A549 (cell line): ENCODE measurements around the gene PEX5. TPM values are rescaled to one million over a fixed set of nuclear protein-coding genes. Genes with fewer than 3 reads are reported as not detected.
"Not testable (repeated sequence)": the region's sequence is repeated elsewhere in the genome, so short reads cannot be mapped to it uniquely, and the experiment has no call there.

ENCODE experiments used
- ATAC-seq, 2 experiments: fragments of 200-7000 bp in 1 of 2; fragments of >200 bp in 1 of 2; cut with Nextera tagmentation in 1 of 2; cut with Tn5 transposase in 1 of 2; 3 replicates each; pipeline versions ENCODE4 v1.8.0 to v1.9.1; 2018 to 2020; ENCODE audit warnings: mild to moderate bottlenecking in 1 of 2, moderate library complexity in 1 of 2
- CTCF ChIA-PET: fragments of 300-600 bp; sonication (Branson Sonifier 250); formaldehyde crosslinking; extraction: SDS; loops from one replicate; lab custom pipeline; 2021; ENCODE audit warnings: antibody characterized with exemption, inconsistent platforms; lab: Yijun Ruan, JAX
- POLR2A ChIA-PET: fragments of 350-600 bp; formaldehyde crosslinking; extraction: SDS; loops from one replicate; lab custom pipeline; 2021; ENCODE audit warnings: antibody characterized with exemption, inconsistent platforms; lab: Yijun Ruan, JAX
- DNase-seq, 2 experiments: peaks; one replicate each; pipeline versions ENCODE4 v3.0.0 to v3.0.0-alpha.2; 2011 to 2016; ENCODE audit warnings: low read depth in 1 of 2, low spot score in 1 of 2
- FAIRE-seq: peaks from 2 replicates; lab custom pipeline; 2011; peaks lifted over from hg19 to GRCh38; lab: Jason Lieb, UNC
- H3K27ac ChIP-seq, 2 experiments: fragments of >200 bp; sonication (Bioruptor Twin); formaldehyde crosslinking; 3 replicates each; pipeline ENCODE4 v1.5.1; 2016 to 2017
- H3K4me1 ChIP-seq: fragments of >200 bp; sonication (Bioruptor Twin); formaldehyde crosslinking; 3 replicates; pipeline ENCODE4 v1.6.1; 2016
- H3K4me2 ChIP-seq: fragments of >200 bp; sonication (Bioruptor Twin); formaldehyde crosslinking; 3 replicates; pipeline ENCODE4 v1.6.1; 2016
- H3K4me3 ChIP-seq: fragments of >200 bp; sonication (Bioruptor Twin); formaldehyde crosslinking; 3 replicates; pipeline ENCODE4 v1.5.1; 2016
- H3K9me3 ChIP-seq: fragments of >200 bp; sonication (Bioruptor Twin); formaldehyde crosslinking; 3 replicates; pipeline ENCODE4 v1.6.1; 2016
- CTCF ChIP-seq: fragments of >200 bp; sonication (Bioruptor Twin); formaldehyde crosslinking; IDR thresholded peaks from 3 replicates; pipeline ENCODE4 v1.5.1; 2016
- EHMT2 ChIP-seq: fragments of 200-600 bp; sonication (generic); IDR thresholded peaks from 2 replicates; pipeline ENCODE4 v1.6.1; 2016; ENCODE audit warnings: antibody characterized with exemption, low read depth, mild to moderate bottlenecking, moderate library complexity
- ELK1 ChIP-seq: fragments of 150-350 bp; IDR thresholded peaks from 2 replicates; pipeline ENCODE4 v1.6.1; 2014; ENCODE audit warnings: low read depth, mild to moderate bottlenecking, low read length
- ESRRA ChIP-seq: fragments of 150-350 bp; IDR thresholded peaks from 2 replicates; pipeline ENCODE4 v1.6.1; 2014; ENCODE audit warnings: mild to moderate bottlenecking, low read length, borderline replicate concordance
- HDAC2 ChIP-seq: fragments of 200-600 bp; sonication (generic); IDR thresholded peaks from 2 replicates; pipeline ENCODE4 v1.6.1; 2016
- HEYL ChIP-seq: fragments of 250-450 bp; sonication (Bioruptor Pico); IDR thresholded peaks from 2 replicates; pipeline ENCODE4 v1.8.0; 2021; ENCODE audit warnings: mild to moderate bottlenecking, moderate library complexity
- MAFK ChIP-seq: fragments of 450-650 bp; IDR thresholded peaks from 2 replicates; pipeline ENCODE4 v1.6.1; 2014; ENCODE audit not compliant: partially characterized antibody
- NFE2L2 ChIP-seq: fragments of 150-350 bp; conservative IDR thresholded peaks from 2 replicates; pipeline ENCODE4 v1.6.1; 2014; ENCODE audit warnings: low read length
- NR3C1 ChIP-seq: fragments of >200 bp; sonication (Bioruptor Twin); formaldehyde crosslinking; IDR thresholded peaks from 3 replicates; pipeline ENCODE4 v1.6.1; 2017
- RNF2 ChIP-seq: fragments of 200-600 bp; sonication (generic); IDR thresholded peaks from 2 replicates; pipeline ENCODE4 v1.6.1; 2016; ENCODE audit warnings: low read depth, mild to moderate bottlenecking, antibody characterized with exemption, moderate library complexity, borderline replicate concordance
- SREBF2 ChIP-seq: fragments of 450-650 bp; IDR thresholded peaks from 2 replicates; pipeline ENCODE4 v1.6.1; 2014; ENCODE audit warnings: mild to moderate bottlenecking, moderate library complexity
- TFCP2L1 ChIP-seq: fragments of 250-450 bp; sonication (Bioruptor Pico); IDR thresholded peaks from 2 replicates; pipeline ENCODE4 v1.5.0; 2021; ENCODE audit warnings: mild to moderate bottlenecking
- ZFP36 ChIP-seq: fragments of 450-650 bp; IDR thresholded peaks from 2 replicates; pipeline ENCODE4 v1.6.1; 2014; ENCODE audit warnings: borderline replicate concordance; ENCODE audit not compliant: partially characterized antibody
- WGBS: methylation state at CpG from one replicate; pipeline ENCODE4 v1.1.6; 2017; ENCODE audit errors: missing lambda C conversion rate; 5-methylcytosine and 5-hydroxymethylcytosine counted together
- polyA plus RNA-seq, 4 experiments: library from polyadenylated mRNA; depleted of rRNA in 3 of 4; stranded (reverse); fragments of >200 nt; fragmentation: RNase III in 1 of 4; extraction: RNeasy Plus Mini Kit Qiagen cat#74134 plus additional on column Dnase treatment in 1 of 4; gene quantifications; 2 replicates in 3 of 4; 3 replicates in 1 of 4; pipeline ENCODE4 v1.2.3, GENCODE V29; 2011 to 2017

PEX5 gene
- polyA plus RNA-seq, 2 of the 4 experiments (the other 2 are of a cell fraction): 21.5 to 31.5 TPM

GRCh38 chr12:7242176-7243101, 53.0 kb downstream of the PEX5 start:
- no peak overlapping the region for H3K4me3 ChIP-seq
- no peak overlapping the region for H3K4me2 ChIP-seq
- no peak overlapping the region for H3K27ac ChIP-seq
- DNase-seq (no peak), FAIRE-seq (no peak), ATAC-seq (no peak)
- H3K9me3 ChIP-seq: 0 out of 3 replicates have a peak, but pooled peaks cover 3% of the 10 kb centered on the region
- CTCF ChIA-PET: interaction anchor here (0.6 to 0.8 kb wide), 2 partner anchors 97 to 218 kb away, joined by 3 read pairs; no protein-coding TSS in a partner anchor
- POLR2A ChIA-PET: no interaction called here
- no peaks in the 10 kb centered on the region for H3K4me1 ChIP-seq
- TF ChIP-seq HEYL (CRISPR knock-in tag): no peak
- no peak for TF ChIP-seq CTCF
- peak; percentile 88 for TF ChIP-seq MAFK
- no peak for TF ChIP-seq ESRRA
- no peak for TF ChIP-seq SREBF2
- no peak for TF ChIP-seq RNF2
- TF ChIP-seq NR3C1: no peak
- peak; percentile 74 for TF ChIP-seq NFE2L2
- TF ChIP-seq EHMT2: no peak
- no peak for TF ChIP-seq ZFP36
- TF ChIP-seq TFCP2L1 (CRISPR knock-in tag): no peak
- TF ChIP-seq HDAC2: no peak
- WGBS: 69% methylated on average over 7 of the region's 7 CpGs

GRCh38 chr12:7251328-7251996, 62.0 kb downstream of the PEX5 start:
- 61% methylated on average over 15 of the region's 22 CpGs for WGBS
- H3K9me3 ChIP-seq, POLR2A ChIA-PET, DNase-seq, H3K4me1 ChIP-seq, H3K27ac ChIP-seq, H3K4me3 ChIP-seq, ATAC-seq, FAIRE-seq, CTCF ChIA-PET, H3K4me2 ChIP-seq: not testable (repeated sequence)

GRCh38 chr12:7259060-7259459, 69.6 kb downstream of the PEX5 start:
- POLR2A ChIA-PET: no interaction called here
- H3K4me3 ChIP-seq: no peak overlapping the region
- FAIRE-seq: no peak
- H3K27ac ChIP-seq: no peak overlapping the region
- no peak for ATAC-seq
- no peak overlapping the region for H3K4me2 ChIP-seq
- no peaks in the 10 kb centered on the region for H3K9me3 ChIP-seq
- TF ChIP-seq ELK1: no peak
- H3K4me1 ChIP-seq: no peaks in the 10 kb centered on the region
- 24% methylated on average over 1 of the region's 1 CpG for WGBS
- DNase-seq: no peak
- CTCF ChIA-PET: no interaction called here

Other genes with a start within 250 kb of the PEX5 start
- not detected in 2 replicates for gene RNU7-1, start 245.9 kb upstream of the PEX5 start, polyA plus RNA-seq (2011; rRNA removed)
- not detected in 3 replicates for gene RNU7-1, start 245.9 kb upstream of the PEX5 start, polyA plus RNA-seq (2017; fragmentation: RNase III; extraction: RNeasy Plus Mini Kit Qiagen cat#74134 plus additional on column Dnase treatment)
- gene C12orf57, start 245.7 kb upstream of the PEX5 start, polyA plus RNA-seq (2011; rRNA removed): 466 and 493 TPM in 2 replicates
- gene C12orf57, start 245.7 kb upstream of the PEX5 start, polyA plus RNA-seq (2017; fragmentation: RNase III; extraction: RNeasy Plus Mini Kit Qiagen cat#74134 plus additional on column Dnase treatment): 224 to 273 TPM (median 261 TPM) in 3 replicates
- 18.9 and 29.0 TPM in 2 replicates for gene PTPN6, start 238.3 kb upstream of the PEX5 start, polyA plus RNA-seq (2011; rRNA removed)
- 14.2 to 17.1 TPM (median 15.1 TPM) in 3 replicates for gene PTPN6, start 238.3 kb upstream of the PEX5 start, polyA plus RNA-seq (2017; fragmentation: RNase III; extraction: RNeasy Plus Mini Kit Qiagen cat#74134 plus additional on column Dnase treatment)
- gene PHB2, start 219.0 kb upstream of the PEX5 start, polyA plus RNA-seq (2011; rRNA removed): 296 and 297 TPM in 2 replicates
- 292 to 313 TPM (median 293 TPM) in 3 replicates for gene PHB2, start 219.0 kb upstream of the PEX5 start, polyA plus RNA-seq (2017; fragmentation: RNase III; extraction: RNeasy Plus Mini Kit Qiagen cat#74134 plus additional on column Dnase treatment)
- 92.0 and 96.7 TPM in 2 replicates for gene EMG1, start 218.8 kb upstream of the PEX5 start, polyA plus RNA-seq (2011; rRNA removed)
- 65.7 to 78.2 TPM (median 67.9 TPM) in 3 replicates for gene EMG1, start 218.8 kb upstream of the PEX5 start, polyA plus RNA-seq (2017; fragmentation: RNase III; extraction: RNeasy Plus Mini Kit Qiagen cat#74134 plus additional on column Dnase treatment)
- gene LPCAT3, start 171.2 kb upstream of the PEX5 start, polyA plus RNA-seq (2011; rRNA removed): 52.0 and 53.4 TPM in 2 replicates
- 27.4 to 43.0 TPM (median 42.8 TPM) in 3 replicates for gene LPCAT3, start 171.2 kb upstream of the PEX5 start, polyA plus RNA-seq (2017; fragmentation: RNase III; extraction: RNeasy Plus Mini Kit Qiagen cat#74134 plus additional on column Dnase treatment)
- gene C1S, start 129.0 kb upstream of the PEX5 start, polyA plus RNA-seq (2011; rRNA removed): 107 and 109 TPM in 2 replicates
- 61.2 to 76.2 TPM (median 65.5 TPM) in 3 replicates for gene C1S, start 129.0 kb upstream of the PEX5 start, polyA plus RNA-seq (2017; fragmentation: RNase III; extraction: RNeasy Plus Mini Kit Qiagen cat#74134 plus additional on column Dnase treatment)
- 36.0 and 57.8 TPM in 2 replicates for gene C1R, start 97.2 kb upstream of the PEX5 start, polyA plus RNA-seq (2011; rRNA removed)
- gene C1R, start 97.2 kb upstream of the PEX5 start, polyA plus RNA-seq (2017; fragmentation: RNase III; extraction: RNeasy Plus Mini Kit Qiagen cat#74134 plus additional on column Dnase treatment): 24.8 to 40.4 TPM (median 31.4 TPM) in 3 replicates
- 30.4 and 32.4 TPM in 2 replicates for gene C1RL, start 80.5 kb upstream of the PEX5 start, polyA plus RNA-seq (2011; rRNA removed)
- gene C1RL, start 80.5 kb upstream of the PEX5 start, polyA plus RNA-seq (2017; fragmentation: RNase III; extraction: RNeasy Plus Mini Kit Qiagen cat#74134 plus additional on column Dnase treatment): 20.8 to 28.3 TPM (median 25.2 TPM) in 3 replicates
- not detected in 2 replicates for gene RBP5, start 60.8 kb upstream of the PEX5 start, polyA plus RNA-seq (2011; rRNA removed)
- 0.09 to 0.44 TPM (median 0.25 TPM) in 3 replicates for gene RBP5, start 60.8 kb upstream of the PEX5 start, polyA plus RNA-seq (2017; fragmentation: RNase III; extraction: RNeasy Plus Mini Kit Qiagen cat#74134 plus additional on column Dnase treatment)
- 24.9 and 32.7 TPM in 2 replicates for gene CLSTN3, start 59.3 kb upstream of the PEX5 start, polyA plus RNA-seq (2011; rRNA removed)
- 17.4 to 22.5 TPM (median 19.3 TPM) in 3 replicates for gene CLSTN3, start 59.3 kb upstream of the PEX5 start, polyA plus RNA-seq (2017; fragmentation: RNase III; extraction: RNeasy Plus Mini Kit Qiagen cat#74134 plus additional on column Dnase treatment)
- gene ACSM4, start 114.4 kb downstream of the PEX5 start, polyA plus RNA-seq (2011; rRNA removed): not detected in 2 replicates
- not detected in 3 replicates for gene ACSM4, start 114.4 kb downstream of the PEX5 start, polyA plus RNA-seq (2017; fragmentation: RNase III; extraction: RNeasy Plus Mini Kit Qiagen cat#74134 plus additional on column Dnase treatment)